Head of caudate nucleus (tissue), 42 donors: Measurements from ENCODE around the gene RAB6B.

Experiments
- DNase-seq, 42 donors: peaks; one replicate each; pipeline versions ENCODE4 v3.0.0 to v3.0.0-alpha.2; 2020 to 2021; ENCODE audit warnings: mixed read lengths in 7 of 42
- intact Hi-C: fragments of 100-400 bp; cut with DNase I; formaldehyde crosslinking; loops from one replicate; pipeline ENCODE4 v1.15.0; 2022

RAB6B gene

GRCh38 chr3:133910422-133910821, 14.7 kb upstream of the RAB6B start:
- peak in 1 of 42 donors; percentile 34 for DNase-seq
- intact Hi-C loops = no loop called here

GRCh38 chr3:133905376-133905775, 9.7 kb upstream of the RAB6B start:
- intact Hi-C loops = no loop called here
- peak in 1 of 42 donors; percentile 38 for DNase-seq

- no peak for DNase-seq
Observed at GRCh38 chr3:133901847-133902246, 6.2 kb upstream of the RAB6B start.

GRCh38 chr3:133901083-133901482, 5.4 kb upstream of the RAB6B start:
- DNase-seq = no peak
- intact Hi-C loops = no loop called here

More at GRCh38 chr3:133901847-133902246, 6.2 kb upstream of the RAB6B start:
- intact Hi-C loops = no loop called here

- intact Hi-C loops = no loop called here
Observed at GRCh38 chr3:133899311-133899710, 3.6 kb upstream of the RAB6B start.

GRCh38 chr3:133897547-133897946, 1.9 kb upstream of the RAB6B start:
- intact Hi-C loops = no loop called here
- no peak for DNase-seq

More at GRCh38 chr3:133899311-133899710, 3.6 kb upstream of the RAB6B start:
- peak in 4 of 42 donors; percentile 37 to 62 (median 56) for DNase-seq

GRCh38 chr3:133896002-133896761, 500 bp upstream of the RAB6B start:
- peak in 5 of 42 donors; percentile 26 to 54 (median 32) for DNase-seq
- intact Hi-C loops = no loop called here

- peak in 14 of 42 donors; percentile 21 to 64 (median 35) for DNase-seq
- intact Hi-C loops = no loop called here
Observed at GRCh38 chr3:133894353-133895207, 1.1 kb downstream of the RAB6B start.

GRCh38 chr3:133893683-133894352, 1.9 kb downstream of the RAB6B start:
- DNase-seq = peak in 2 of 42 donors; percentile 53 to 58
- intact Hi-C loops = no loop called here

- DNase-seq = peak in 2 of 42 donors; percentile 3 to 40
- intact Hi-C loops = no loop called here
Observed at GRCh38 chr3:133892541-133893231, 3.0 kb downstream of the RAB6B start.

GRCh38 chr3:133891662-133892378, 3.9 kb downstream of the RAB6B start:
- DNase-seq = peak in 3 of 42 donors; percentile 3 to 32 (median 22)
- intact Hi-C loops = no loop called here

- peak in 1 of 42 donors; percentile 16 for DNase-seq
- intact Hi-C loops = no loop called here
Observed at GRCh38 chr3:133890972-133891644, 4.6 kb downstream of the RAB6B start.

- DNase-seq = peak in 1 of 42 donors; percentile 35
- intact Hi-C loops = no loop called here
Observed at GRCh38 chr3:133890037-133890436, 5.6 kb downstream of the RAB6B start.

GRCh38 chr3:133888726-133889340, 6.8 kb downstream of the RAB6B start:
- peak in 2 of 42 donors; percentile 21 to 39 for DNase-seq

GRCh38 chr3:133887803-133888703, 7.6 kb downstream of the RAB6B start:
- peak in 5 of 42 donors; percentile 10 to 42 (median 26) for DNase-seq
- intact Hi-C loops = no loop called here

More at GRCh38 chr3:133888726-133889340, 6.8 kb downstream of the RAB6B start:
- intact Hi-C loops = no loop called here
